HepG2 (cell line): Measurements from ENCODE around the gene SLAMF9.

Source experiments
- AGO1 ChIP-seq: fragments of 200-400 bp; formaldehyde crosslinking; IDR thresholded peaks from 2 replicates; pipeline ENCODE4 v1.6.1; 2017; ENCODE audit warnings: mild to moderate bottlenecking, low read depth, low read length, moderate library complexity; ENCODE audit not compliant: poor library complexity, severe bottlenecking
- CTCF ChIP-seq: sonication (generic); formaldehyde crosslinking; IDR thresholded peaks from 2 replicates; pipeline ENCODE4 v1.5.0; 2020; ENCODE audit warnings: mild to moderate bottlenecking, missing genetic modification reagents, moderate library complexity
- ELK4 ChIP-seq: sonication (generic); formaldehyde crosslinking; IDR thresholded peaks from 2 replicates; pipeline ENCODE4 v1.9.0; 2021; ENCODE audit warnings: missing genetic modification reagents, borderline replicate concordance
- EP300 ChIP-seq, 3 experiments: sonication (generic) in 1 of 3; formaldehyde crosslinking in 1 of 3; IDR thresholded peaks; 2 replicates each; pipeline versions ENCODE4 v1.5.1 to v1.6.1; 2011 to 2020; ENCODE audit warnings: low read depth in 2 of 3, low read length in 2 of 3, borderline replicate concordance in 1 of 3, improper control_type of control experiment in 1 of 3, mild to moderate bottlenecking in 1 of 3, missing genetic modification reagents in 1 of 3, moderate library complexity in 1 of 3
- NR3C1 ChIP-seq: sonication (generic); formaldehyde crosslinking; IDR thresholded peaks from 2 replicates; pipeline ENCODE4 v1.4.0; 2020; ENCODE audit warnings: missing genetic modification reagents
- POGZ ChIP-seq: sonication (generic); formaldehyde crosslinking; IDR thresholded peaks from 2 replicates; pipeline ENCODE4 v1.4.0; 2020; ENCODE audit warnings: mild to moderate bottlenecking, missing genetic modification reagents
- RBM39 ChIP-seq: fragments of 200-400 bp; formaldehyde crosslinking; IDR thresholded peaks from one replicate; pipeline ENCODE4 v1.6.1; 2018; ENCODE audit warnings: antibody characterized with exemption, mild to moderate bottlenecking, low read depth, low read length; ENCODE audit not compliant: poor library complexity, severe bottlenecking
- REST ChIP-seq, 2 experiments: IDR thresholded peaks; 2 replicates each; pipeline ENCODE4 v1.6.1; 2011 to 2012; ENCODE audit warnings: low read length in 2 of 2, borderline replicate concordance in 1 of 2, low read depth in 1 of 2, mild to moderate bottlenecking in 1 of 2, moderate library complexity in 1 of 2
- SKIL ChIP-seq: sonication (generic); formaldehyde crosslinking; IDR thresholded peaks from 2 replicates; pipeline ENCODE4 v1.8.0; 2022; ENCODE audit warnings: missing genetic modification reagents, mild to moderate bottlenecking, moderate library complexity, borderline replicate concordance
- ZNF331 ChIP-seq: sonication (generic); formaldehyde crosslinking; IDR thresholded peaks from 2 replicates; pipeline ENCODE4 v1.4.0; 2020; ENCODE audit warnings: missing genetic modification reagents
- ZNF766 ChIP-seq: sonication (generic); formaldehyde crosslinking; IDR thresholded peaks from 2 replicates; pipeline ENCODE4 v1.5.0; 2020; ENCODE audit warnings: missing genetic modification reagents, borderline replicate concordance

DNA sequence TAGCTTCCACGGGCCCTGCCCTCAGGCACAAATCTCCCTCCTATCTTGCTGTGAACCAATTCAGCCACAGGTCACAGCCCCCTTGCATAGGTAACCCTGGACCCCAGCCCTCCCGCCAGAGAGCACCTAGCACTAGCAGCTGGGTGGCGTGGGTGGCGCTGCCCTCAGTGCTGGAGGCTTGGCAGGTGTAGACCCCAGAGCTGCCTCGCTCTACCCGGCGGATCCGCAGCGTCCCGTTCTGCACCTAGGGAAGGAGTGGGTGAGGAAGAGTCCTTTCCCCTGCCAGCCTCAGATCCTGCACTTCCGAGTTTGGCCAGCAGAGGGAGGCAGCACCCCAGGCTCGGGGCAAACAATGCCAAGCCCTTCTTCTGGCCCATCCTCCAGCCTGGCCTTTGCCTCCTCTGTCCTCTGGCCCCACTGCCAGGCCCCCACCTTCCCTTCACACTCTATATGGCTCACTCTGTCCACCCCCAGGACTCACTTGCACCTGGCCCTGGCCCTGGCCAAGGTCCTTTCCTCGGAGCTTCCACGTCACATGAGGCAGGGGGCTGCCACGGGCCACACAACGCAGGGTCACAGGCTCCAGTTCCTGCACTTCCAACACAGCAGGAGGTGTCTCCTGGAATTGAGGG lies 17.6 kb downstream of the SLAMF9 start:
- TF ChIP-seq ZNF331 (CRISPR knock-in tag) (no peak), ZNF766 (CRISPR knock-in tag) (no peak), POGZ (no peak), REST (IDR thresholded peaks at IDR 0.05; ENCODE audit: borderline replicate concordance in 1 of 2, low read depth in 1 of 2, low read length in 2 of 2) (no peak), EP300 (IDR thresholded peaks at IDR 0.05; ENCODE audit: low read depth in 2 of 2, low read length in 2 of 2) (no peak), EP300 (CRISPR knock-in tag; IDR thresholded peaks at IDR 0.05; ENCODE audit: borderline replicate concordance) (no peak), ELK4 (CRISPR knock-in tag) (no peak), NR3C1 (CRISPR knock-in tag) (no peak), AGO1 (no peak), SKIL (CRISPR knock-in tag) (no peak), RBM39 (peak; percentile 42), CTCF (peak; percentile 99)
